Measurements from ENCODE around the gene TOGARAM1. TPM values are rescaled to one million over a fixed set of nuclear protein-coding genes. Genes with fewer than 3 reads are reported as not detected.

TOGARAM1 gene
- total RNA-seq, 4 donors from 2014 or later, result 9.9 to 19.5 (median 16.8) TPM

DNA sequence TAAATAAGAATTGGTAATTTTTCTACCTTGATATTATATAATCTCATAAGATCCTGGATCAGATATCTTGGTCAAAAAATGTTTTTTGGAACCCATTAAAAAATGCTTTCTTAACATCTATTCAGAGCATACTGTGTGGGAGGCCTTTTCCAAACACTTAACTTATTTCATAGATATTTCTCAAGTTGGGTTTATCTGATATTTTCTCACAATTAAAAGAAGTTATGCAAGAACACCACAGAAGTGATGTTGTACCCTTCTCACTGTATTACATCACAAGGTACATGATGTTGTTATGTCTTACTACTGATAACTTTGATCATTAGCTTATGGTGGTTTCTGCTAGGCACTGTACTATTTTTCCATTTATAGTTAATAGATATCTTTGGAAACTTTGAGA lies 98.6 kb downstream of the TOGARAM1 start:
- no peak overlapping the region for H3K4me3 ChIP-seq (ENCODE audit: low read depth, poor library complexity, severe bottlenecking)
- no peak for DNase-seq (ENCODE audit: low spot score in 2 of 2)
- intact Hi-C loops (cut with DNase I; ENCODE audit: low total_unique reads), result loop anchor here (5.0 kb wide), 1 partner anchor 188 kb away; no protein-coding TSS in a partner anchor
- TF ChIP-seq, protein P1, sequence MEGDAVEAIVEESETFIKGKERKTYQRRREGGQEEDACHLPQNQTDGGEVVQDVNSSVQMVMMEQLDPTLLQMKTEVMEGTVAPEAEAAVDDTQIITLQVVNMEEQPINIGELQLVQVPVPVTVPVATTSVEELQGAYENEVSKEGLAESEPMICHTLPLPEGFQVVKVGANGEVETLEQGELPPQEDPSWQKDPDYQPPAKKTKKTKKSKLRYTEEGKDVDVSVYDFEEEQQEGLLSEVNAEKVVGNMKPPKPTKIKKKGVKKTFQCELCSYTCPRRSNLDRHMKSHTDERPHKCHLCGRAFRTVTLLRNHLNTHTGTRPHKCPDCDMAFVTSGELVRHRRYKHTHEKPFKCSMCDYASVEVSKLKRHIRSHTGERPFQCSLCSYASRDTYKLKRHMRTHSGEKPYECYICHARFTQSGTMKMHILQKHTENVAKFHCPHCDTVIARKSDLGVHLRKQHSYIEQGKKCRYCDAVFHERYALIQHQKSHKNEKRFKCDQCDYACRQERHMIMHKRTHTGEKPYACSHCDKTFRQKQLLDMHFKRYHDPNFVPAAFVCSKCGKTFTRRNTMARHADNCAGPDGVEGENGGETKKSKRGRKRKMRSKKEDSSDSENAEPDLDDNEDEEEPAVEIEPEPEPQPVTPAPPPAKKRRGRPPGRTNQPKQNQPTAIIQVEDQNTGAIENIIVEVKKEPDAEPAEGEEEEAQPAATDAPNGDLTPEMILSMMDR (IDR thresholded peaks at IDR 0.05), result no peak
- no peak for TF ChIP-seq POLR2A (IDR thresholded peaks at IDR 0.05)

DNA sequence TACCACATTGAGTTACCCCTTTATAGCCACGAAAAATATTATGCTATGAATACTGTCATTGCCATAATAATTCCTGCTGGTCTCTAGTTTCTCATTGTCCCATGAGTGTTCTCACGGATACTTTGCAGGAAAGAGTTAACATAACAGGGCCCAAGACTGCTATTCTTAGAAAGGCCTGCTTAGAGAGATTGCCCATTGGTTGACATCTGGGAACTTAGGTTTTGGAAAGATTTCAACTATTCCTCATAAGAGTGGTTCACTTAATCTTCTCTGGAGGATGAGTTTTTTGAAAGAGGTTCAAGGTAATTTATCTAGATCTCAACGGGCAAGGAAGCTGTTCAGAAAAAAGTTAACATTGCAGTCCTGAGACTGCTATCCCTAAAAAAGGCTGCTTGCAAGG lies 103.5 kb downstream of the TOGARAM1 start:
- WGBS, 2 donors, result 69 to 75% methylated on average over 3 of the region's 3 CpGs
- intact Hi-C loops (cut with DNase I; ENCODE audit: low total_unique reads), result no loop called here
- TF ChIP-seq, protein P1 (IDR thresholded peaks at IDR 0.05), result no peak
- TF ChIP-seq POLR2A (IDR thresholded peaks at IDR 0.05), result no peak
- DNase-seq (ENCODE audit: low spot score in 2 of 2), result no peak
- H3K4me3 ChIP-seq (ENCODE audit: low read depth, poor library complexity, severe bottlenecking), result no peak overlapping the region

DNA sequence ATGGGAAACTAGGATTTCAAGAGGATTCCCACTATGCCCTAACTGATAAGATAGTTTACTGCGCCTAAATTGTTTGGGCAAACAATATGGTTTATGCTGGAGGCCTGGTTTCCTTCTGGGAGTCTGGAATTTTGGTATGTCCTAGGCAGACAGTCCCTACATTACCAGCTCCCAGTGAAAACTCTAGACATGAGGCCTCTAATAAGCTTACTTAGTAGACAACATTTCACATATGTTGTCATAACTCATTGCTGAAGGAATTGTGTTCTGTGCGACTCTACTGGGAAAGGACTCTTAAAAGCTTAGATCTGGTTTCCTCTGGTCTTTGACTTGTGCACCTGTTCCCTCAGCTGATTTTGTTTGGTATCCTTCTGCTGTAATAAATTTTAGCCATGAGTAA lies 104.0 kb downstream of the TOGARAM1 start:
- H3K4me3 ChIP-seq (ENCODE audit: low read depth, poor library complexity, severe bottlenecking), result no peak overlapping the region
- WGBS, 2 donors, result 85 to 88% methylated on average over 2 of the region's 2 CpGs

DNA sequence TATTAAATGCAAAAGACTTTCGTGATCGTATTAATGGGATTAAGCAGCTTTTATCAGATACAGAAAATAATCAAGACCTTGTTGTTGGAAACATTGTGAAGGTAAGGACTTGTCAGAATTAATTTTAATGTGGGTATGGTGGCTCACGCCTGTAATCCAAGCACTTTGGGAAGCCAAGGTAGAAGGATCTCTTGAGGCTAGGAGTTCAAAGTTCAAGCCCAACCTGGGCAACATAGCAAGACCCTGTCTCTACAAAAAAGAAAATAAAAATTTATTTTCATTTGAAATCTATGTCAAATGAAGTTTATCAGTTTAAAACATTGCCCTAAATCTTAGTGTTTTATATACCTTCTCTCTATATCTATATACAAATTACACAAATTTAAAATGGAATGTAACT lies 104.7 kb downstream of the TOGARAM1 start:
- DNase-seq (ENCODE audit: low spot score in 2 of 2), result no peak
- TF ChIP-seq, protein P1 (IDR thresholded peaks at IDR 0.05), result no peak
- intact Hi-C loops (cut with DNase I; ENCODE audit: low total_unique reads), result no loop called here
- 95 to 96% methylated on average over 3 of the region's 3 CpGs for WGBS, 2 donors
- no peak overlapping the region for H3K4me3 ChIP-seq (ENCODE audit: low read depth, poor library complexity, severe bottlenecking)

More for the DNA sequence above, 104.0 kb downstream of the TOGARAM1 start:
- TF ChIP-seq, protein P1 (IDR thresholded peaks at IDR 0.05), result no peak
- no peak for TF ChIP-seq POLR2A (IDR thresholded peaks at IDR 0.05)
- no peak for DNase-seq (ENCODE audit: low spot score in 2 of 2)
- intact Hi-C loops (cut with DNase I; ENCODE audit: low total_unique reads), result no loop called here

DNA sequence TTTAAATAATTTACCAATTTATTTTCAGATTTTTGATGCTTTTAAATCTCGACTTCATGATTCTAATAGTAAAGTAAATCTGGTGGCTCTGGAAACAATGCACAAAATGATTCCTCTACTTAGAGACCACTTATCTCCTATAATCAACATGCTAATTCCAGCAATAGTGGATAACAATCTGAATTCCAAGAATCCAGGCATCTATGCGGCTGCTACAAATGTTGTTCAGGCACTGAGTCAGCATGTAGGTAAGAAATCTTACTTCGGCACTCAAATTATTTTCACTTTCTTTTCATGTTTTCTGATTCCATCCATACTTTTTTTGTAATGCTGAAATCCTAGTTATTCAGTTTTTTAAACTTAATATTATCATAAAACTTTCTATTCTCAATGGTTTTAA lies 106.4 kb downstream of the TOGARAM1 start:
- no peak for DNase-seq (ENCODE audit: low spot score in 2 of 2)
- TF ChIP-seq POLR2A (IDR thresholded peaks at IDR 0.05), result no peak
- TF ChIP-seq, protein P1 (IDR thresholded peaks at IDR 0.05), result no peak
- WGBS, 2 donors, result 92 to 94% methylated on average over 3 of the region's 3 CpGs
- no peak overlapping the region for H3K4me3 ChIP-seq (ENCODE audit: low read depth, poor library complexity, severe bottlenecking)
- intact Hi-C loops (cut with DNase I; ENCODE audit: low total_unique reads), result no loop called here

DNA sequence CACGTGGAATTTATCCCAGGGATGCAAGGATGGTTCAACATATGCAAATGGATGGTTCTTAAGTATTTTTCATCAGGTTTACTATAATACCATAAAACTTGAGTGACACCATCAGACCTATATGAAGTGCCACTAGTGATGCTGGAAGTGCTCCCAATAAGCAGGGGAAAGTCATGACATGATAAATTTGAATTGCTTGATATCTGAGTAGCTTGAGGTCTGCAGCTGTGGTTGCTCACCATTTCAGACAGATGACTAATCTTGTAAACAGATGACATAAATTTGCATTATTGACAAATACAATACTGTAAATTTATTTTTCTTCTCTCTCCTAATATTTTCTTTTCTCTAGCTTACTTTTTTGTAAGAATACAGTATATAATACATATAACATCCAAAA lies 108.2 kb downstream of the TOGARAM1 start:
- intact Hi-C loops (cut with DNase I; ENCODE audit: low total_unique reads), result no loop called here
- 93 to 100% methylated on average over 1 of the region's 1 CpG for WGBS, 2 donors
- DNase-seq (ENCODE audit: low spot score in 2 of 2), result no peak
- no peak overlapping the region for H3K4me3 ChIP-seq (ENCODE audit: low read depth, poor library complexity, severe bottlenecking)
- TF ChIP-seq, protein P1 (IDR thresholded peaks at IDR 0.05), result no peak
- no peak for TF ChIP-seq POLR2A (IDR thresholded peaks at IDR 0.05)

Data from lower leg skin (tissue), 4 donors.